Neural crest cell (in vitro differentiated cells): ENCODE results near the gene CAPN9. TPM values are rescaled to one million over a fixed set of nuclear protein-coding genes. Genes with fewer than 3 reads are reported as not detected.

ENCODE experiments used
- DNase-seq: peaks from one replicate; pipeline ENCODE4 v3.0.0; 2021; ENCODE audit warnings: low read depth, mixed read lengths, low spot score
- H3K27ac Mint-ChIP-seq: one replicate; pipeline ENCODE4 v1.8.0; 2021; ENCODE audit warnings: mild to moderate bottlenecking, mixed read lengths; ENCODE audit not compliant: unreplicated experiment
- H3K27me3 Mint-ChIP-seq: 2 replicates; pipeline ENCODE4 v1.8.0; 2021; ENCODE audit warnings: low read depth, mild to moderate bottlenecking, mixed read lengths
- H3K36me3 Mint-ChIP-seq: 2 replicates; pipeline ENCODE4 v1.8.0; 2021; ENCODE audit warnings: low read depth, mild to moderate bottlenecking, mixed read lengths
- H3K4me1 Mint-ChIP-seq: 2 replicates; pipeline ENCODE4 v1.8.0; 2021; ENCODE audit warnings: mixed read lengths
- H3K4me3 Mint-ChIP-seq: one replicate; pipeline ENCODE4 v1.8.0; 2021; ENCODE audit warnings: mild to moderate bottlenecking, mixed read lengths
- H3K9me3 Mint-ChIP-seq: 2 replicates; pipeline ENCODE4 v1.8.0; 2021; ENCODE audit warnings: mixed read lengths
- total RNA-seq: library from RNA; stranded (reverse); gene quantifications from 2 replicates; pipeline ENCODE4 v1.2.1, GENCODE V29; 2021
- TF ChIP-seq, protein P1 (sequence below): fragments of 200-600 bp; sonication (generic); conservative IDR thresholded peaks from 2 replicates; pipeline ENCODE4 v1.5.0; 2021; ENCODE audit warnings: antibody characterized with exemption, mild to moderate bottlenecking

Gene CAPN9
- total RNA-seq, 1 donor from 2014 or later, result 4.0 TPM

DNA sequence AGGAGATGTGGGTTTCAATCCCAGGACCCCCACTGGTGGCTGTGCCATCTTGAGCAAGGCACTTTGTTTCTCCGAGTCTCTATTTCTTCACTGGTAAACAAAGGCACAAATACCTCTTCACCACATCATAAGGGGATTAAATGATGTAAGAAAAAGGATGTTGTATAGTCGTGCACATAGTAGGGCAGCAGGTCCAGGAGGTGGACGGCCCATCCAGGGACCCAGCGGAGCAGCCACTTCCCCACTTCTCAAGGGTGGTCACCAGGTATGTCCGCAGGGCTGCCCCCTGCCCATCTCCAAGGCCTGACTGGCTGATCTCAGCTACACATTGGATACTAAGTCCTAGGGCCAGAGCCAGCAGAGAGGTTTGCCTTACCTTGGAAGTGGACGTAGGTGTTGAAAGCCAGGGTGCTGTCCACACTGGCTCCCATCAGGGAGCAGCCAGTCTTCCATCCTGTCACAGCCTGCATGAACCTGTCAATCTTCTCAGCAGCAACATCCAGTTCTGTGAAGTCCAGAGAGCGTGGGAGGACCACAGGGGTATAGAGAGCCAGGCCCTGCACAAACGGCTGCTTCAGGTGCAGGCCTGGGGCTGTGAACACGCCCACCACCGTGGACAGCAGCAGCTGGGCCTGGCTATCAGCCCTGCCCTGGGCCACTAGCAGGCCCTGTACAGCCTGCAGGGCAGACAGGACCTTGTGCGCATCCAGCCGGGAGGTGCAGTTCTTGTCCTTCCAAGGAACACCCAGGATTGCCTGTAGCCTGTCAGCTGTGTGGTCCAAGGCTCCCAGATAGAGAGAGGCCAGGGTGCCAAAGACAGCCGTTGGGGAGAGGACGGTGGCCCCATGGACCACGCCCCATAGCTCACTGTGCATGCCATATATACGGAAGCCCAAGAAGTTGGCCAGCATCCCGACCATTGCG, 37.3 kb upstream of the CAPN9 start:
- no peak for DNase-seq
- H3K27me3 Mint-ChIP-seq, result no peaks in the 10 kb centered on the region
- H3K9me3 Mint-ChIP-seq, result no peaks in the 10 kb centered on the region
- no peak overlapping the region for H3K27ac Mint-ChIP-seq
- H3K4me3 Mint-ChIP-seq, result no peak overlapping the region
- peaks cover 14% of the 10 kb centered on the region for H3K4me1 Mint-ChIP-seq
- no peaks in the 10 kb centered on the region for H3K36me3 Mint-ChIP-seq
- TF ChIP-seq, protein P1, sequence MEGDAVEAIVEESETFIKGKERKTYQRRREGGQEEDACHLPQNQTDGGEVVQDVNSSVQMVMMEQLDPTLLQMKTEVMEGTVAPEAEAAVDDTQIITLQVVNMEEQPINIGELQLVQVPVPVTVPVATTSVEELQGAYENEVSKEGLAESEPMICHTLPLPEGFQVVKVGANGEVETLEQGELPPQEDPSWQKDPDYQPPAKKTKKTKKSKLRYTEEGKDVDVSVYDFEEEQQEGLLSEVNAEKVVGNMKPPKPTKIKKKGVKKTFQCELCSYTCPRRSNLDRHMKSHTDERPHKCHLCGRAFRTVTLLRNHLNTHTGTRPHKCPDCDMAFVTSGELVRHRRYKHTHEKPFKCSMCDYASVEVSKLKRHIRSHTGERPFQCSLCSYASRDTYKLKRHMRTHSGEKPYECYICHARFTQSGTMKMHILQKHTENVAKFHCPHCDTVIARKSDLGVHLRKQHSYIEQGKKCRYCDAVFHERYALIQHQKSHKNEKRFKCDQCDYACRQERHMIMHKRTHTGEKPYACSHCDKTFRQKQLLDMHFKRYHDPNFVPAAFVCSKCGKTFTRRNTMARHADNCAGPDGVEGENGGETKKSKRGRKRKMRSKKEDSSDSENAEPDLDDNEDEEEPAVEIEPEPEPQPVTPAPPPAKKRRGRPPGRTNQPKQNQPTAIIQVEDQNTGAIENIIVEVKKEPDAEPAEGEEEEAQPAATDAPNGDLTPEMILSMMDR, result no peak

GRCh38 chr1:230710543-230710904, 36.7 kb upstream of the CAPN9 start:
- Mint-ChIP-seq H3K4me3 (no peak overlapping the region), H3K27me3 (no peaks in the 10 kb centered on the region), H3K27ac (no peak overlapping the region), H3K36me3 (no peaks in the 10 kb centered on the region), H3K9me3 (no peaks in the 10 kb centered on the region), H3K4me1 (peaks cover 15% of the 10 kb centered on the region)
- no peak for DNase-seq
- TF ChIP-seq, protein P1, result no peak

GRCh38 chr1:230711245-230711644, 35.9 kb upstream of the CAPN9 start:
- Mint-ChIP-seq H3K36me3 (no peaks in the 10 kb centered on the region), H3K4me1 (peaks cover 15% of the 10 kb centered on the region), H3K9me3 (no peaks in the 10 kb centered on the region), H3K27ac (no peak overlapping the region), H3K4me3 (no peak overlapping the region), H3K27me3 (no peaks in the 10 kb centered on the region)
- TF ChIP-seq, protein P1, result no peak
- no peak for DNase-seq

- H3K4me1 Mint-ChIP-seq, result peaks cover 15% of the 10 kb centered on the region
- H3K27ac Mint-ChIP-seq, result no peak overlapping the region
- no peaks in the 10 kb centered on the region for H3K27me3 Mint-ChIP-seq
- TF ChIP-seq, protein P1, result no peak
- peaks cover 5% of the 10 kb centered on the region for H3K9me3 Mint-ChIP-seq
- peaks cover 3% of the 10 kb centered on the region for H3K36me3 Mint-ChIP-seq
- no peak for DNase-seq
- H3K4me3 Mint-ChIP-seq, result no peak overlapping the region
These were observed 34.7 kb upstream of the CAPN9 start for GRCh38 chr1:230712470-230712942.

- Mint-ChIP-seq H3K4me3 (no peak overlapping the region), H3K27ac (no peak overlapping the region), H3K36me3 (peaks cover 3% of the 10 kb centered on the region), H3K27me3 (no peaks in the 10 kb centered on the region), H3K4me1 (peaks cover 15% of the 10 kb centered on the region), H3K9me3 (peaks cover 5% of the 10 kb centered on the region)
- DNase-seq, result no peak
- TF ChIP-seq, protein P1, result no peak
These were observed 34.0 kb upstream of the CAPN9 start for GRCh38 chr1:230713138-230713537.
